NK-92 (cell line): Measurements from ENCODE around the gene SCAMP4.
"Not testable (repeated sequence)": the region's sequence is repeated elsewhere in the genome, so short reads cannot be mapped to it uniquely, and the experiment has no call there.

Source experiments
- DNase-seq: peaks from one replicate; lab custom pipeline; 2025; ENCODE audit not compliant: unreplicated experiment; lab: John Stamatoyannopoulos, UW

Gene SCAMP4

GRCh38 chr19:1882089-1882785 lies 23.0 kb upstream of the SCAMP4 start:
- DNase-seq, result no peak

GRCh38 chr19:1882786-1883692 lies 22.2 kb upstream of the SCAMP4 start:
- no peak for DNase-seq

DNA sequence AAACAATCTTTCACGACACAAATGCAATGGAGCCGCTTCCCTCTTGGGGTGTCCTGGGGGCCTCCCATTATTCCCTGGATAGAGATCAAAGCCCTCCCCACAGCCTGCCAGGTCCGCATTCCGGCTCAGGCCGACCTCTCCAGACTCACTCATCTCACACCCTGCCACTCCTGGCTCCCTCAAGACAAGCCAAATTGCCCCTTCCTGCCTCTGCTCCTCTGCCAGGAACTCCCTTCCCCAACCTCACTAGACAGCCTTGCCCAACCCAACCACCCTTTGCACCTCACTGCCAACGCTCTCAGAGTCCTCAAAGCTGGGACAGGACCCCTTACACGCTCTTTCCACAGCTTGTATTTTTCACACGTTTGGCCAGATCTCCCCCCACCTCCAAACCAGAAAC lies 21.4 kb upstream of the SCAMP4 start:
- DNase-seq, result no peak

DNA sequence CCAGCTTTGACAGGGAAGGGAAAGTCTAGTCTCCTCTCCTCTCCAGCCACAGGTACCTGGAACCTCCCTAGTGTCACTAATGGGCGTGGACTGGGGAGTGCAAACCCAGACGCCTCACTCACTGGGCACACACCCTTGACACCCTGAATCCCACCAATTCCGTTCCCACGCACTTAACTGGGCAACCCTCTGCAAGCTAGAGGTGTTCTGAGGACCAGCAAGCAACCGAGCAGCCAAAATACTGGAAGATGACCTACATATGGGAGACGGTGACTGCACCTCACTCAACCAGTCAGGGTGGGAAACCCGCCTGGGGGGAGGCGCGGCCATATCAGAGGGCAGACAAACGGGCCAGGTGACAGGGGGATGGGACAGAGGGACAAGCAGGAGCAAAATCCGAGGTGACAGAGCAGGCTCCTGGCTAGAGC lies 20.9 kb upstream of the SCAMP4 start:
- DNase-seq, result no peak

GRCh38 chr19:1884719-1885334 lies 20.4 kb upstream of the SCAMP4 start:
- DNase-seq, result no peak

DNA sequence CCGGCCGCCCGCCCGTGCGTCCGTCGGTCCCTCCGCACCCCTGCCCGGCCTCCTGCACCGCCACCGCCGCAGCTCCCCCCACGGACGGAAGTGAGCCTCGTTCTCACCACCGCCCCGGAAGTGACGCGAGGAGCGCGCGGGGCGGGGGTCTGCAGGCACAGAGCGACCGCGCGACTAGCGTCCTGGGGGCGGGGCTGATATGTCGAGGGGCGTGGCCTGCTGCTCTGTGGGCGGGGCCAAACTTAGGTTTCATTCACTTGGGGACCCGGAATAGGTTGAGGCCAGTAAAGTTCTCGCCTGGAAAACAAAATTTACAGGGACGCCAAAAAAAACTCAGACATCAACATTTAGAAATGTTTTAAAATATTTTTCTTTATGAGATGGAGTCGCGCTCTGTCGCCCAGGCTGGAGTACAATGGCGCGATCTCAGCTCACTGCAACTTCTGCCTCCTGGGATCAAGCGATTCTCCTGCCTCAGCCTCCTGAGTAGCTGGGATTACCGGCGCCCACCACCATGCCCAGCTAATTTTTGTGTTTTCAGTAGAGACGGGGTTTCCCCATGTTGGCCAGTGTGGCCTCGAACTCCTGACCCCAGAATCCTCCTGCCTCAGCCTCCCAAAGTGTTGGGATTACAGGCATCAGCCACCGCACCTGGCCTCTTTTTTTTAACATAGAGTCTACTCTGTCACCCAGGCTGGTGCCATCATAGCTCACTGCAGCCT lies 19.6 kb upstream of the SCAMP4 start, which contains the start of gene ABHD17A:
ABHD17A (minus strand) TSS at position 99 of the 722 bp plus-strand sequence. CDS start 3,930 bp downstream, outside the sequence.
- peak; percentile 72 for DNase-seq

- DNase-seq, result not testable (repeated sequence)
Measured at GRCh38 chr19:1886360-1886759, 18.8 kb upstream of the SCAMP4 start.

DNA sequence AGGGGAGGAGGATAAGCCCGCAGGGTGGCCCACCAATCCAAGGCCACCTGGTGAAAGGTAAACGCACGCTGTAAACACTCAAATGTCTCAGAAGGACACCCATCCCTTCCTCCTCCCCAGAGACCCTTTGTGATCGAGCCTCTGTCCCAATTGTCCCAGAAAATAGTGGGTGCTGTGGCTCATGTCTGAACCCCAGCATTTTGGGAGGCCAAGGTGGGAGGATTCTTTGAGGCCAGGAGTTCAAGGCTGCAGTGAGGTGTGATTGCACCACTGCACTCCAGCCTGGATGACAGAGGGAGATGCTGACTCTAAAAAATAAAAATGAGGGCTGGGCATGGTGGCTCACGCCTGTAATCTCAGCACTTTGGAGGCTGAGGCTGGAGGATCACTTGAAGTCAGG lies 16.8 kb upstream of the SCAMP4 start:
- DNase-seq, result no peak

DNA sequence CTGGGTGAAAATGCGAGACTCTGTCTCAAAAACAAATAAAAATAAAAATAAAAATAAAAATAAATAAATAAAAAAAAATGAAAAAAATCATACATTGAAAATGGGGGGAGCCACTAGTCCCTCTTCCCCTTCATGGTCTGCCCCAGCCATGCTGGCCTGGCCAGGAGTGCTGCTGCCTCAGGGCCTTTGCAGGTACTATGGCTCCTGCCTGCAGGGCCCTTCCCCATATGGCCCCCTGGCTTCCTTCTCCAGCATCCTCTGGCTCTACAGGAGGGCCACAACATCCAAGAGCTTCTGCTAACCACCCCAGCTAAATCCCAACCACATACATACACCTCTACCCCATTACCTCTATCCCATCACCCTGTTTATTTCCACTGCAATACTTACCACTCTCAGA lies 15.3 kb upstream of the SCAMP4 start:
- no peak for DNase-seq

DNA sequence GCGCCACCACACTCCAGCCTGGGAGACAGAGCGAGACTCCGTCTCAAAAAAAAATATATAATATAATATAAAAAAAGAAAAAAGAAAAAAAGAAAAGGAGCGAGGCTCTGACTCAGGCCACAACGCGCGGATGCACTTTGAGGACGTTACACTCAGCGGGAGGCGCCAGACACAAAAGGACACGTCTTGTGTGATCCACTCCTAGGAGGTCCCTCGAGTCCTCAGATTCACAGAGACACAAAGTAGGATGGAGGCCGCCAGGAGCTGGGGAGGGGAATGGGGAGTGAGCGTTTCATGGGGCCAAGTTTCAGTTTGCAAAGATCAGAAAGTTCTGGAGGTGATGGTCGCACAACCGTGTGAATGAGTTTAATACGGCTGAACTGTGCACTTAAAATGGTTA lies 11.4 kb upstream of the SCAMP4 start:
- no peak for DNase-seq

- DNase-seq, result no peak
Measured at GRCh38 chr19:1896508-1896907, 8.7 kb upstream of the SCAMP4 start.

DNA sequence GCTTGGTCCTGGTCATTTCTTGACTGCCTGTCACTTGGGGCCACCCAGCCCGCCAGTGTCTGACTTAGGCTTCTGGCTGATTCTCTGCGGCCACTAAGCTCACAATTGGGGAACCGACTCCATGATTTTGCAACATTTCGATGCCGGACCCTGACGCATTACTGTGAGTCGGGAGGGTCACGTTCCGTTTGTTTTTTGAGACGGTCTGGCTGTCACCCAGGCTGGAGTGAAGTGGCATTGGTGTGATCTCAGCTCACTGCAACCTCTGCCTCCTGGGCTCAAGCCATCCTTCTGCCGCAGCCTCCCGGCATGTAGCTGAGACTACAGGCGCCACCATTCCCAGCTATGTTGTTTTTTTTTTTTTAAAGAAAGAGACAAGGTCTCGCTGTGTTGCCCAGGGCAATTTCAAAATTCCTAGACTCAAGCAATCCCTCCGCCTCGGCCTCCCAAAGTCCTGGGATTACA lies 3.2 kb upstream of the SCAMP4 start:
- DNase-seq, result no peak

- DNase-seq, result no peak
Measured at GRCh38 chr19:1902923-1903322, 2.3 kb upstream of the SCAMP4 start.

- no peak for DNase-seq
Measured at GRCh38 chr19:1904860-1905109, 414 bp upstream of the SCAMP4 start.

- no peak for DNase-seq
Measured at GRCh38 chr19:1905863-1906375, 720 bp downstream of the SCAMP4 start.

- DNase-seq, result no peak
Measured at GRCh38 chr19:1906985-1907562, 1.9 kb downstream of the SCAMP4 start.

DNA sequence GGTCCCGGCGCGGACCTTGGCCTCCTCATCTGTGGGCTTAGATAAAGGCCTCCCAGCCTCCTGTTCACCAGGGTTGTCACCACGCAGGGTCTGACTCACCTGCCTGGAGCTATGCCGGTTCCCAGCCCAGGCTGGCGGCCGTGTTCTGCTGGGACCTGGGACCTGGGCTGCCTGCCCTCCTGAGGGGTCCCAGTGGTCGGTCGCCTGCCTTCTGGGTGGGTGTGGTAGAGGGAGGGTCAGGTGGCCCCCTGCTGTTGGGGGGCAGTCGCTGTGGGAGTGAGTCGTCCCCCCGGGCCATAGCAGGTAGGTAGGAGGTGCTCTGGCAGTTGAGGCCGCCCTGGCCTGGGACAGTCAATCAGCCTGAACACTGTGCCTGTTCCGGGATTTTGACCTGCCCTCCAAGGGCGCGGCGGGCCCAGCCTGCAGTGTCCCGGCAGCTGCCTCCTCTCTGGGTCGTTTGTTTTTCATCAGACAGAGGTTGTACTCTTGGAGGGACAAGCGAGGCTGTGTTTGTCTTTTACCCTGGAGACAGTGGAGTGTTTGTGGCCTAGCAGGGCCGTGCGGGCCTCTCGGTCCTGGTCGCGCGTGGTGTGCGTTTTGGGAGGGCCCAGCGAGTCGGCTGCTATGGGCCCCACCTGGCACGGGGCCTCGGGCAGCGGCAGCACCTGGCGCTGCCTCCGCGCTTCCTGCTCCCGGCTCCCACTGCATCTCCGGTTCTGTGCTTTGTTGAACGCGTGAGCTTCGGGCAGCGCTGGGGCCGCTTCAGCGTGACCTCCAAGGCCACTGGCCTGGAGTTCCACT lies 2.6 kb downstream of the SCAMP4 start:
- no peak for DNase-seq

- DNase-seq, result no peak
Measured at GRCh38 chr19:1908364-1908678, 3.1 kb downstream of the SCAMP4 start.

DNA sequence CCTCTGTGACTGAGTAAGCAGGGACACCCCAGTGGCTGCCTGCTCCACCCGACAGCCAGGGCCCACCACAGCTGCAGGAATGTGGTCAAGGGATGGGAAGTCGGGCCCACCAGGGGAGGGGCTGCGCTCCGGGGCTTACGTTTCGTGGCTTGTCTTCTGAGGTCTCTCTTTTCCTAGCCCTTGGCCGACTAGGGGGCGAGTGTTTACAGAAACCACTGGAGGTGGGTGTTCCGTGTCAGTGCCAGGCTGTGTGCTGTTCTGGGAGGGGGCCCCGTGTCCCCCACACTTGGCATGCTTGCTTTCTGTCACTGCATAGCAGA lies 4.5 kb downstream of the SCAMP4 start:
- no peak for DNase-seq

DNA sequence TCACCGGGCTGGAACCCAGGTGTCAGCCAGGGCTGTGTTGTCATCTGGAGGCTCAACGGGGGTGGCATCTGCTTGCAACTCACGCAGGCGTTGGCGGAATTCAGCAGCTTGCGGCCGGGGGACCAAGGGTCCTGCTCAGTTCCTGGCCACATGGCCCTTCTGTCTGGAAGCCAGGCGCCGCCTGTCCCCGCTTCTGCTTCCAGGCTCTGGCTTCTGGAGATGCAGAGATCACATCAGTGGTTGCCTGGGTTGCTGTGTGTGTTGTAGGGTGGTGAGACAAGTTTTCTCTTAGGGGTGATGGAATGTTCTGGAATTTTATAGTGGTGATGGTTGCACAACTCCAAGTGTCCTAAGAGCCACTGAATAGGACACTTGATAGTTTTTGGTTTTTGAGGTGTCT lies 5.0 kb downstream of the SCAMP4 start:
- DNase-seq, result no peak
